Right kidney (tissue), 1 donor: Measurements from ENCODE around the gene MBD5.
A peak's percentile ranks its signal among the peaks of the same experiment; 100 is the strongest.

Experiments used
- DNase-seq: peaks from one replicate; pipeline ENCODE4 v3.0.0-alpha.2; 2016

MBD5 gene

DNA sequence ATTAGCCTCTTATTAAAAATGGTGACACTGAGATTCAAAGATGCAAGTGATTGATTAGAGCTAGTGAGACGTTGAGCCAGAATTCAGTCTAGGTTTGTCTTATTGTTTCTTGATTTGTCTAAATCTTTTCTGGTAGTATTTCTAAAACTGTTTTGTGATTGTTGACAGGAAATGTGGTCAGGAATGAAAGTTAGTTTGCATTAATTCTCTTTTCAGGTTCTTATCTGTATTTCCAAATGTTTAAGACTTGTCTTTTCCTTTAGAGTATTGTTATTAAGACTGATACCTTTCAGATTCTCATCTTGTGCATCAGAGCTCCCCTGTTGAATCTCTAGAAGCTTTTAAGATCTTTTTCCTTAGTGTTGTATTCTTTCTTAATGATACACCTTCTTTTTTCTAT, 89.3 kb downstream of the MBD5 start:
- DNase-seq = no peak

DNA sequence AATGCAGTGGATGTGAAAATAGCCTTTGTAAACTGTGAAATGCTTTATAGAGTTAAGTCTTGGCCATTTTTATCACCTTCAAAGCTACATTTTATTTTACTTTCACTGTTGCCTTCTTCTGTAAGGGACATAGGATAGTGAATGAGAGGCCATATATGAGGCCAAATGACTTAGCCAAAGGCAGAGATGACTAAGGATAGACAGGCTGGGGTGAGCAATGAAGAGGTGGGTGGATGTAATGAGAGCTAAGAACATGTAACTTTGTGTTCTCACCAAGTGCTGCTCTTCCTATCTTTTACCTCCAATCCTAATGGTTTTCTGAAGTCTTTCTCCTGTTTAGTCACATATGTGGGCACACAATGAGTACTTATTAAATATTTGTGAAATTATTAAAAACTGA, 101.9 kb downstream of the MBD5 start:
- no peak for DNase-seq

DNA sequence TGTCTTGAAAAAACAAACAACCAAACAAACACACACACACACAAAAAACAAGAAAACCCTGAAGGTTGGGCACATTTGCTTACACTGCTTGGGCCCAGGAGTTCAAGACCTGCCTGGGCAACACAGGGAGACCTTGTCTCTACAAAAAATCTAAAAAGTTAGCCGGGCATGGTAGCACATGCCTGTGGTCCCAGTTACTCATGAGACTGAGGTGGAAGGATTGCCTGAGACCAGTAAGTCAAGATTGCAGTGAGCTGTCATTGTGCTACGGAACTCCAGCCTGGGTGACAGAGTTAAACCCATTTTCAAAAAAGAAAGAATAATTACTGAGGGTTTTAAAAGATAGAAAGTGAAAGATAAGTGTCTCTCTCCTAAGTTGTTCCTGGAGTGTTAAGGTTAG, 103.4 kb downstream of the MBD5 start:
- no peak for DNase-seq

DNA sequence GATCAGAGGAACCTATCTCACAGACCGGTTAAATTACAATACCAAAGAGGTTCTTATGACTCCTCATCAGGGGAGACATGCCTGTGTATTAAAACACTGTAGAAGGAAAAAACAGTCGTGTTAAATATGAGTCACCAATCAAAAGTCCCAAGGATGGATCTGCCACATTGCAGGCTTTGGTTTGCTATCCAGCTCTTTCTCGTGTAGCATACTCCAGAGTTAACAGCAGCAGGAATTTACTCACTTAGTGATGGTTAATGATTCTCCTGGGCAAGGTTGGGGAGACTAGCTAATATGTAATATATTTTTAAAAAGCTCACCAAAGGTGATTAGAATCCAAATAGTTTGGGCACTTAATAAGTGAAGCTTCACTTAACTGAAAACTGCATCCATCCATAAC, 109.7 kb downstream of the MBD5 start:
- DNase-seq = peak; percentile 22

DNA sequence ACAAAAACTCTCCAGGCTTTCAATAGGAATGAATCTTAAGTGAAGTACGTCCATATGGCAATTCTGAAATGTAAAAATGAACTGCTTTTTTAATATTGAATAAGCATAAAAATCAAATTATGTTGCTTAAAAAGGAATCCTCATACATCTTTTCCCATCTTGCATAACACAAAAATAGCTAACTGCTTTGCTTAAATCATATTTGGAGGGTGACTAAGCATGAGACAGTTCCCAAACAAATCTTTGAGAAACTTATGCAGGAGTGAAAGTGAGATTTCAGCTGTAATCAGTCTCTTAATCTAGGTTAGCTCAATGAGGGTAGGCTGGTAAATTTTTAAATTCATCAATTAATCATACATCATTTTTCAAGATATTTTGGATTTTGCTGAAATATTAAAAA, 111.5 kb downstream of the MBD5 start:
- DNase-seq = no peak

DNA sequence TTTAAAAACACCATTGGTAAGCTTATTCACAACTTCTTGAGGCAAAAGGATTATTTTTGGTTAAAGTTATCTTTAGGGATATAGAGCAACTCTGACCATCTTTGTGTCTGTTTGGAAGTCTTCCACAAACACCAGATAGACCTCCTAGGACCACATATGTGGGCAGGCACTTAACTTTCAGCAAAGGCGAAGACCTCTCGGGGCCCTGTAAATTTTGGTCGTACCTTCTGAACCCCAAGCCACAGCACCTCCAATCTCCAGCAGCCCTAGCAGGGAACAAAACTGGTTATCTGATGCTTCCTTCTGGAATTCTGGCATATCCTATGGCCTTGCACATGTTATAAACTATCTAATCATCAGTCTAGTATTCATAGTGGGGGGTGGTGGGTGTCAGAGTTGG, 114.8 kb downstream of the MBD5 start:
- no peak for DNase-seq

DNA sequence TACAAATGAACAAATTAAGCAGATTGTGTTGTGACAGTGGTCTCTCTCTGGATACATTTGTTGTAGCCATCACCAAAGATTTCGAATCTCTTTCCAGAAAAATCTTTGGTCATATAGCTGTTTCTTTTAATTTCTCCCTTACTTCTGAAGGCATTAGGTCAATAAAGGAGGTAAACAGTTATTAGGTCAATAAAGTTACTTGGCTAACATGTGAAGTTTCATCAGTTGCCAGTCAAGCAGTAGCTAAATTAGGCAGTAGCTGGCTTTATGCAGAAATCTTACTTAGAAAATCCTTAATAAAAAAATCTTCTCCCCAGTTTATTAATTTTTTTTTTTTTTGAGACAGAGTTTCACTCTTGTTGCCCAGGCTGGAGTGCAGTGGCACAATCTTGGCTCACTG, 115.5 kb downstream of the MBD5 start:
- DNase-seq = no peak

DNA sequence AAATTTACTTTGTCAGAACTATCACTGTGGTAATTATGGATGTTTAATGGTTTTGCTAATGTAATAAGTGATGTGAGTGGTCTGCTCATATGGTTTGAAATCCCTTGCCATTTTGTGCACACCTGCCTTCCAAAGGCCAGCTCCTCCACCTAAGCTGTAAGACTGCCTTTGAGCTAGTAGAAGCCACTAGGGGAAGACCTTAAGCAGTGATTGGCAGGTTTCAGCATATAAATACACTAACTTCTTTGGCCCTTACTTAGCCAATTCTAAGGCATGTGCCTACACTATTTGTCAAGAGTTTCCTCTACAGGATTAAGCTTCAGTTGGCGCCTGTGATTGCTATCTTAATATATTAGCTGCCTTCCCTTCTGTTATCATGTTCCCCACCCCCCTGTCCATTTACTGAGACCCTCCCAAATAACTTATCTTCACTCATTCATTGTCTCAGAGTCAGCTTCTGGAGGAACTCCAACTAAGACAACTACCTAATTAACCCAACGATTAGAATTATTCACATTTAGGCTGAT, 141.1 kb downstream of the MBD5 start:
- no peak for DNase-seq

DNA sequence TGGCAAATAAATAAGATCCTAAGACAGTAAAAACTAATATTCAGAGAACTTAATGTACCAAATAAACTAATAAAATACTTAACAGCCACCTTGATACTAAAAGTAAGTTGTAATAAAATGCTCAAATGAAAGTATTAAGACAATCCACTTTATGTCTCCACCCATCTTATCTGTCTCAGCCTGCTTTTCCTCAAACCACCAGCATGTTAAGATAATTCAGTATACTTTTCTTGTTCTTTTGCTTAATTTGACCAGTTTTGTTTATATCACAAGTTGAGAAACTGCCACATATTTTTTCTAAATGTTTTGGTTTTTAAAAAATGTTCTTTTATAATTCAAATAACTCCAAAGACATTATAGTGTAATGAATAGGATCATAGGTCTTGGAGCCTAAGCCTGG, 142.0 kb downstream of the MBD5 start:
- no peak for DNase-seq

DNA sequence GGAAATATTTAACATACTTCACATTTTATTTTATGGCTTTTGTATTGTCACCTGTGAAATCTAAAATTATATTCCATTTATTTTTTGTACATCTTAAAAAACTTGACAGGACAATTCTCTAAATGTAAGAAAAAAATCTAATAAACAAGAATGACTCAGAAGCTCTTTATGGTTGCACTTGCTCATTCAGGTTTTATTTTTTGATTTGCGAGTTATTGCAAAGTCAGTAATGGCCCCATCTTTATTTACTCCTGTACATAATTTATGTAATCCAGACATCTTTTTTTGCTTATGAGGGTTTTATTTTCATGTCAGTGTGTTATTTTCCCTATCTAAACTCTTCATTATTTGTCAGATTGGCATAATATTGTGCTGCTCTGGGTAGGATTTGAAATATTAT, 145.1 kb downstream of the MBD5 start:
- DNase-seq = no peak

DNA sequence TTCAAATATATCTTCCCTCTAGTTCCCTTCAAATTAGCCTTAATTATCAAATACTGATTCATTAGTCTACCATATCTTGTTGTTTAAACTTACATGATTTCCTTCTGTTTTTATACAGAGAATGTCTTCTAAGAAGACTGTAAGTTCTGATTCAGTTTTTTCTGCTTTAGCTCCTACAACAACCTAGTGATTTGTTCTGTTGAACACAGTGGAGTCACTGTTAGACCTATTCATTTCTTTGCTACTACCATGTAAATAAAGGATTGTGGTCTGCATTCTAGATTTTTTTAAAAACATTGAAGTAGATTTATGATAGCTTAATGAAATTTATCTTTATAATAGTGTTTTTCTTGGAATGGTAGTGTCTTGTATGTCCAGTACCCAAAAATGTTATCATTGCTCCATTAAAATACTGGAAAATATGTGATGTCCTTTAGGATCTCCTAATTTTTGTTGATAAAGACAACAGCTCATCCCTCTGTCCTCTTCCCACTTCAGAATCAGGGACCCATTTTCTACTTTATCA, 146.4 kb downstream of the MBD5 start:
- DNase-seq = no peak

- DNase-seq = no peak
Measured at GRCh38 chr2:148167855-148168254, 147.0 kb downstream of the MBD5 start.

- no peak for DNase-seq
Measured at GRCh38 chr2:148172131-148172753, 151.4 kb downstream of the MBD5 start.

GRCh38 chr2:148173168-148173567, 152.3 kb downstream of the MBD5 start:
- no peak for DNase-seq

GRCh38 chr2:148177559-148177958, 156.7 kb downstream of the MBD5 start:
- no peak for DNase-seq

GRCh38 chr2:148179724-148180123, 158.8 kb downstream of the MBD5 start:
- no peak for DNase-seq

DNA sequence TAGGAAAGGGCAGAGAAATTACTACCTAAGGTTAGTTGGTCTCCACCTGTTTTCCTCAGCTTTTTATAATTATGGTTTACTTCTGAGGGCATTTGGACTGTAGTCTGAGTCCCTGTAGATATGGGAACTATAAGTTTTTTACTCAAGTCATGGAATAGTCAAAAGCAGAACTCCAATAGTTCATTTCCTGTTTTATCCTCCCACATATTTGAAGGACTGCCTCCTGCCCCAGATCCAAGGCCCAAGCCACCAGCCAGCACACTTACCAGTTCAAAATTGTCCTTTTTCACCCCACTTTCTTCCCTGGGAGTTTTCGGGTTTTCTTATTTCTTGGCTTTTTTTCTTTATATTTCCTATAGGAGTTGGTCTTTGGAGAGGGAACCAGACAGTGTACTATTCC, 164.1 kb downstream of the MBD5 start:
- DNase-seq = no peak

DNA sequence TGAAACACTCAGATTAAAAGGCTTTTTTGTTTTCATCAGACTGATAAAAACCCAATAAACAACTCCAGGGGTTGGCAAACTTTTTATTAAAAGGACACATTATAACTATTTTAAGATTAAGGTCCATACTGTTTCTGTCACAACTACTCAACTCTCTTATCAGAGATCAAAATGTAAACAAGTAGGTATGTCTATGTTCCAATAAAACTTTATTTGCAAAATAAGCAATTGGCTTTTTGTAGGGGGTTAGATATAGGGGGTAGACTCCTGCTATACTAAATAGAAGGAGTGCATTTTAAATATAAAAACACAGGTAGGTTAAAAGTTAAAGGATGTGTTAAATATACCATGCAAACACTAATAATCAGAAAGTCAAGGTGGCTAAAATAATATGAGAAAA, 174.0 kb downstream of the MBD5 start:
- DNase-seq = no peak

DNA sequence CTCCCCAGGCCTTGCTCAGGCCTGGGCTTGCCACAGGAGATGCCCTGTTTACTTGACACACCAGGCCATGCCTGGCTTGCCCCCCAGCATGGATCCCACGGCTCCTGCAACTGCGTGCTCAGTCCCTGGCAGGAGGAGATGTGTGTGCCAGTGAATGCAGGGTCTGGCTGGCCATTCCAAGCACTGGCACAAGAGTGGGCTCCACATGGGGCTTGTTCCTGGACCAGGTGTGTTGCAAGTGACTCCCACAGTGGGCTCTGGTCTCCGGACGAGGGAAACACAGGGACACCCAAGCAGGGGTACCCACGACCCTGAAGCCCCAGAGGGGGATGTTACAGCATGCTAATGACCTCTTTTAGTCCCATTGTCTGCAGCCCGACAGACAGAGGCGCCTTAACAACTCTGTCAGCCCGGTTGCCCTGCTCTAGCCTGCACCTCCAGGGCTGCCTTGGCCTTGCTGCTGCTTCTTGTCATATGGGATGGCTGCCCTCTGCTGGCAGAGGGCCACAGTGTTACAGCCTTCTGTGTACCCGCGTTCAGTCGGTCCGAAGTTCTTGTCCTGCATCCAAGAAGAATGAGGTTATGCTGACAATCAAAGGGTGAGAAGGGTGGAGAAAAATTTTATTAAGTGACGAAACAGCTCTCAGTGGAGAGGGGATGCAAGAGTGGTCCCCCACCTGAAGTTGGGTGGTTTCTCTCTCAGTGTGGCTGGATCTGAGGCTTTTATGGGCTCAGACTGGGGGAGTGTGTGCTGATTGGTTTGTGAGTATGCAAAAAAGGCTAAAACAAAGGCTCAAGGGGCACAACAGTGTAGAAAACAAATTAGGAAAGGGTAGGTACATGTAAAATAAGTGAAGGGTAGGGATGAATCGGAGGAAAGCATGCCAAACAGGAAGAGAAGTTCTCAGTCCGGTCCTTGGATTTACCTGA, 180.4 kb downstream of the MBD5 start:
- DNase-seq = no peak

- DNase-seq = no peak
Measured at GRCh38 chr2:148202237-148202636, 181.3 kb downstream of the MBD5 start.

GRCh38 chr2:148207111-148207510, 186.2 kb downstream of the MBD5 start:
- no peak for DNase-seq

DNA sequence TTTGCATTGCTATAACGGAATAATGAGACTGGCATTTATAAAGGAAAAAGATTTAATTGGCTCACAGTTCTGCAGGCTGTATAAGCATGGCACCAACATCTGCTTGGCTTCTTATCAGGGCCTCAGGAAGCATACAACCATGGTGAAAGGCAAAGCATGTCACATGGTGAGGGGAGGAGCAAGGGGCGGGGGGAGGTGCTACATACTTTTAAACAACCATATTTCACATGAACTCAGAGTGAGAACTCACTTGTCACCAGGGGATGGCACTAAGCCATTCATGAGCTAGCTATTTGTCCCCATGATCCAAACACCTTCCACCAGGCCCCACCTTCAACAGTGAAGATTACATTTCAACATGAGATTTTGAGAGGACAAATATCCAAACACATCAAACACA, 188.7 kb downstream of the MBD5 start:
- DNase-seq = no peak

GRCh38 chr2:148218326-148219075, 197.6 kb downstream of the MBD5 start:
- no peak for DNase-seq
